ENCODE measurements around the gene C5orf34. TPM values are rescaled to one million over a fixed set of nuclear protein-coding genes. Genes with fewer than 3 reads are reported as not detected.
"Not testable (repeated sequence)": the region's sequence is repeated elsewhere in the genome, so short reads cannot be mapped to it uniquely, and the experiment has no call there.

Gene C5orf34
- total RNA-seq (2014; rRNA removed; shearing (Covaris generic)), result 2.5 and 3.8 TPM in 2 replicates

GRCh38 chr5:43514816-43515677, at the start of gene C5orf34:
Gene C5orf34 (minus strand): TSS chr5:43515148. CDS start chr5:43509339, 5,809 bp downstream.
- peak; percentile 99 for DNase-seq (ENCODE audit: low spot score)

- DNase-seq (ENCODE audit: low spot score), result no peak
Observed at GRCh38 chr5:43564289-43564850, 49.4 kb upstream of the C5orf34 start.

GRCh38 chr5:43563321-43563720, 48.4 kb upstream of the C5orf34 start:
- DNase-seq (ENCODE audit: low spot score), result no peak

GRCh38 chr5:43561356-43561755, 46.4 kb upstream of the C5orf34 start:
- DNase-seq (ENCODE audit: low spot score), result no peak

- no peak for DNase-seq (ENCODE audit: low spot score)
Observed at GRCh38 chr5:43560128-43560527, 45.2 kb upstream of the C5orf34 start.

- peak; percentile 90 for DNase-seq (ENCODE audit: low spot score)
Observed at GRCh38 chr5:43556857-43557542, 42.1 kb upstream of the C5orf34 start, which contains the start of gene PAIP1. Gene PAIP1 (minus strand): TSS chr5:43557077. CDS start chr5:43556846, 231 bp downstream.

GRCh38 chr5:43556607-43556856, 41.6 kb upstream of the C5orf34 start:
- not testable (repeated sequence) for DNase-seq (ENCODE audit: low spot score)

- peak; percentile 71 for DNase-seq (ENCODE audit: low spot score)
Observed at GRCh38 chr5:43555895-43556606, 41.1 kb upstream of the C5orf34 start.

- no peak for DNase-seq (ENCODE audit: low spot score)
Observed at GRCh38 chr5:43554497-43554896, 39.5 kb upstream of the C5orf34 start.

GRCh38 chr5:43553381-43553780, 38.4 kb upstream of the C5orf34 start:
- no peak for DNase-seq (ENCODE audit: low spot score)

- no peak for DNase-seq (ENCODE audit: low spot score)
Observed at GRCh38 chr5:43551731-43552130, 36.8 kb upstream of the C5orf34 start.

GRCh38 chr5:43549272-43549671, 34.3 kb upstream of the C5orf34 start:
- DNase-seq (ENCODE audit: low spot score), result not testable (repeated sequence)

- no peak for DNase-seq (ENCODE audit: low spot score)
Observed at GRCh38 chr5:43548358-43548757, 33.4 kb upstream of the C5orf34 start.

- no peak for DNase-seq (ENCODE audit: low spot score)
Observed at GRCh38 chr5:43547532-43547931, 32.6 kb upstream of the C5orf34 start.

GRCh38 chr5:43543434-43543833, 28.5 kb upstream of the C5orf34 start:
- no peak for DNase-seq (ENCODE audit: low spot score)

GRCh38 chr5:43540746-43541145, 25.8 kb upstream of the C5orf34 start:
- no peak for DNase-seq (ENCODE audit: low spot score)

- DNase-seq (ENCODE audit: low spot score), result no peak
Observed at GRCh38 chr5:43536972-43537371, 22.0 kb upstream of the C5orf34 start.

- DNase-seq (ENCODE audit: low spot score), result no peak
Observed at GRCh38 chr5:43533646-43534045, 18.7 kb upstream of the C5orf34 start.

GRCh38 chr5:43530648-43531047, 15.7 kb upstream of the C5orf34 start:
- DNase-seq (ENCODE audit: low spot score), result no peak

GRCh38 chr5:43523662-43524072, 8.7 kb upstream of the C5orf34 start:
- no peak for DNase-seq (ENCODE audit: low spot score)

GRCh38 chr5:43520615-43521014, 5.7 kb upstream of the C5orf34 start:
- DNase-seq (ENCODE audit: low spot score), result no peak

- no peak for DNase-seq (ENCODE audit: low spot score)
Observed at GRCh38 chr5:43515678-43516048, 715 bp upstream of the C5orf34 start.

Measured in HT-29 (cell line).